HUES64 (cell line): ENCODE data around the gene CERK.

Experiments used
- H3K27ac ChIP-seq: 2 replicates; pipeline ENCODE4 v1.7.0; 2013; ENCODE audit warnings: low read depth, low read length, inconsistent platforms
- H3K27me3 ChIP-seq: 2 replicates; pipeline ENCODE4 v1.6.1; 2013; ENCODE audit warnings: mild to moderate bottlenecking, low read length; ENCODE audit not compliant: insufficient read depth
- H3K36me3 ChIP-seq: 2 replicates; pipeline ENCODE4 v1.6.1; 2013; ENCODE audit warnings: mild to moderate bottlenecking, low read length; ENCODE audit not compliant: insufficient read depth
- H3K4me1 ChIP-seq: 2 replicates; pipeline ENCODE4 v1.6.1; 2013; ENCODE audit warnings: mild to moderate bottlenecking, low read length, moderate library complexity; ENCODE audit not compliant: insufficient read depth
- H3K4me3 ChIP-seq: 2 replicates; pipeline ENCODE4 v1.5.1; 2013; ENCODE audit warnings: mild to moderate bottlenecking, low read length, moderate library complexity
- H3K9ac ChIP-seq: 2 replicates; pipeline ENCODE4 v1.6.1; 2013; ENCODE audit warnings: mild to moderate bottlenecking, low read depth, low read length
- H3K9me3 ChIP-seq: 2 replicates; pipeline ENCODE4 v1.6.1; 2013; ENCODE audit warnings: low read depth, low read length; ENCODE audit not compliant: insufficient read depth
- WGBS: fragments of 150-250, 120-280 bp; methylation state at CpG from one replicate; pipeline ENCODE4 v1.1.7; 2013; ENCODE audit warnings: missing lambda C conversion rate; 5-methylcytosine and 5-hydroxymethylcytosine counted together

The CERK gene

GRCh38 chr22:46748206-46748907 lies 10.3 kb upstream of the CERK start:
- WGBS, result 91% methylated on average over 17 of the region's 20 CpGs
- Histone ChIP-seq H3K9me3 (no peaks in the 10 kb centered on the region), H3K4me1 (no peaks in the 10 kb centered on the region), H3K9ac (no peak overlapping the region), H3K36me3 (no peaks in the 10 kb centered on the region), H3K27me3 (no peaks in the 10 kb centered on the region), H3K4me3 (no peak overlapping the region), H3K27ac (no peak overlapping the region)

- Histone ChIP-seq H3K27ac (no peak overlapping the region), H3K4me1 (no peaks in the 10 kb centered on the region)
- 89% methylated on average over 8 of the region's 8 CpGs for WGBS
These were observed 9.6 kb upstream of the CERK start for GRCh38 chr22:46747646-46748045.

GRCh38 chr22:46746620-46747019 lies 8.6 kb upstream of the CERK start:
- no peak overlapping the region for H3K4me3 ChIP-seq
- WGBS, result 89% methylated on average over 11 of the region's 11 CpGs
- H3K4me1 ChIP-seq, result no peaks in the 10 kb centered on the region
- no peaks in the 10 kb centered on the region for H3K36me3 ChIP-seq
- no peak overlapping the region for H3K27ac ChIP-seq
- H3K9me3 ChIP-seq, result no peaks in the 10 kb centered on the region
- no peak overlapping the region for H3K9ac ChIP-seq
- no peaks in the 10 kb centered on the region for H3K27me3 ChIP-seq

More at GRCh38 chr22:46747646-46748045, 9.6 kb upstream of the CERK start:
- H3K27me3 ChIP-seq, result no peaks in the 10 kb centered on the region
- H3K9me3 ChIP-seq, result no peaks in the 10 kb centered on the region
- H3K4me3 ChIP-seq, result no peak overlapping the region
- no peak overlapping the region for H3K9ac ChIP-seq
- no peaks in the 10 kb centered on the region for H3K36me3 ChIP-seq

GRCh38 chr22:46746192-46746591 lies 8.1 kb upstream of the CERK start:
- H3K9me3 ChIP-seq, result no peaks in the 10 kb centered on the region
- H3K9ac ChIP-seq, result no peak overlapping the region
- no peak overlapping the region for H3K27ac ChIP-seq
- WGBS, result 81% methylated on average over 5 of the region's 5 CpGs
- no peaks in the 10 kb centered on the region for H3K36me3 ChIP-seq
- H3K27me3 ChIP-seq, result no peaks in the 10 kb centered on the region
- no peak overlapping the region for H3K4me3 ChIP-seq
- no peaks in the 10 kb centered on the region for H3K4me1 ChIP-seq

GRCh38 chr22:46744581-46744980 lies 6.5 kb upstream of the CERK start:
- Histone ChIP-seq H3K4me1 (no peaks in the 10 kb centered on the region), H3K9ac (no peak overlapping the region), H3K36me3 (no peaks in the 10 kb centered on the region), H3K4me3 (no peak overlapping the region), H3K27ac (no peak overlapping the region), H3K27me3 (no peaks in the 10 kb centered on the region), H3K9me3 (no peaks in the 10 kb centered on the region)
- 95% methylated on average over 6 of the region's 6 CpGs for WGBS

- WGBS, result 91% methylated on average over 6 of the region's 6 CpGs
- Histone ChIP-seq H3K4me3 (no peak overlapping the region), H3K27ac (no peak overlapping the region), H3K9me3 (no peaks in the 10 kb centered on the region), H3K27me3 (no peaks in the 10 kb centered on the region), H3K36me3 (no peaks in the 10 kb centered on the region), H3K9ac (no peak overlapping the region), H3K4me1 (no peaks in the 10 kb centered on the region)
These were observed 4.6 kb upstream of the CERK start for GRCh38 chr22:46742576-46743221.

- no peak overlapping the region for H3K4me3 ChIP-seq
- no peaks in the 10 kb centered on the region for H3K27me3 ChIP-seq
- H3K9ac ChIP-seq, result no peak overlapping the region
- H3K36me3 ChIP-seq, result no peaks in the 10 kb centered on the region
- H3K27ac ChIP-seq, result no peak overlapping the region
- H3K4me1 ChIP-seq, result no peaks in the 10 kb centered on the region
- 88% methylated on average over 6 of the region's 6 CpGs for WGBS
- no peaks in the 10 kb centered on the region for H3K9me3 ChIP-seq
These were observed 4.0 kb upstream of the CERK start for GRCh38 chr22:46741974-46742519.

- Histone ChIP-seq H3K4me3 (no peak overlapping the region), H3K9ac (no peak overlapping the region), H3K4me1 (peaks cover 9% of the 10 kb centered on the region), H3K27ac (no peak overlapping the region), H3K9me3 (no peaks in the 10 kb centered on the region), H3K27me3 (no peaks in the 10 kb centered on the region), H3K36me3 (no peaks in the 10 kb centered on the region)
- 93% methylated on average over 14 of the region's 14 CpGs for WGBS
These were observed 3.1 kb upstream of the CERK start for GRCh38 chr22:46740910-46741780.

- 85% methylated on average over 20 of the region's 20 CpGs for WGBS
- Histone ChIP-seq H3K9me3 (no peaks in the 10 kb centered on the region), H3K36me3 (no peaks in the 10 kb centered on the region), H3K27ac (no peak overlapping the region), H3K27me3 (no peaks in the 10 kb centered on the region), H3K9ac (peak overlapping the region; percentile 17; the same call in 1 of the 2 replicates), H3K4me1 (peaks cover 19% of the 10 kb centered on the region), H3K4me3 (peak overlapping the region; percentile 62)
These were observed 1.2 kb upstream of the CERK start for GRCh38 chr22:46739094-46739870.

- no peaks in the 10 kb centered on the region for H3K27me3 ChIP-seq
- H3K4me1 ChIP-seq, result peaks cover 19% of the 10 kb centered on the region
- H3K9me3 ChIP-seq, result no peaks in the 10 kb centered on the region
- H3K4me3 ChIP-seq, result peak overlapping the region; percentile 62
- peak overlapping the region; percentile 57 for H3K9ac ChIP-seq
- no peak overlapping the region for H3K27ac ChIP-seq
- H3K36me3 ChIP-seq, result no peaks in the 10 kb centered on the region
- WGBS, result 23% methylated on average over 20 of the region's 20 CpGs
These were observed 618 bp upstream of the CERK start for GRCh38 chr22:46738647-46739093.
